Skeletal muscle cell (primary cell): ENCODE data around the gene PRRC1.

Experiments used
- DNase-seq: peaks from one replicate; pipeline ENCODE4 v3.0.0-alpha.2; 2010; ENCODE audit warnings: low read depth
- H3K4me3 ChIP-seq: 2 replicates; pipeline ENCODE4 v1.5.1; 2011; ENCODE audit warnings: low read depth, mild to moderate bottlenecking, control low read depth, low read length, moderate library complexity

The PRRC1 gene

GRCh38 chr5:127517480-127518318, at the start of gene PRRC1:
Gene PRRC1 (plus strand): TSS chr5:127517640. CDS start chr5:127523480, 5,840 bp downstream.
- H3K4me3 ChIP-seq: peak within 1 kb of the TSS; percentile 97
- peak; percentile 56 for DNase-seq

- no peak overlapping the region for H3K4me3 ChIP-seq
- no peak for DNase-seq
Measured at GRCh38 chr5:127471211-127471610, 46.2 kb upstream of the PRRC1 start.

DNA sequence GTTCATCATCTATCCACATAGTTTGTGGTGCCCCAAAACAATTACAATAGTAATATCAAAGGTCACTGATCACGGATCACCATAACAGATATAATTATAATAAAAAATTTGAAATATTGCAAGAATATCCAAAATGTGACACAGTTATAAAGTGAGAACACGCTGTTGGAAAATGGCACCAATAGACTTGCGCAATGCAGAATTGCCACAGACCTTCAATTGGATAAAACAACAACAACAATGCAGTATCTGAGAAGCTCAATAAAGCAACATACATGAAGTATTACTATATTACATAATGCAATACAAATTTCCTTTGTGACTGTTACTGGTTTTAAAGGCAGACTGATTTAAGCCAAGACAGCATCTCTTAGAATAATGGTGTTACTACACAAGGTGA, 44.7 kb upstream of the PRRC1 start:
- no peak for DNase-seq
- no peak overlapping the region for H3K4me3 ChIP-seq

DNA sequence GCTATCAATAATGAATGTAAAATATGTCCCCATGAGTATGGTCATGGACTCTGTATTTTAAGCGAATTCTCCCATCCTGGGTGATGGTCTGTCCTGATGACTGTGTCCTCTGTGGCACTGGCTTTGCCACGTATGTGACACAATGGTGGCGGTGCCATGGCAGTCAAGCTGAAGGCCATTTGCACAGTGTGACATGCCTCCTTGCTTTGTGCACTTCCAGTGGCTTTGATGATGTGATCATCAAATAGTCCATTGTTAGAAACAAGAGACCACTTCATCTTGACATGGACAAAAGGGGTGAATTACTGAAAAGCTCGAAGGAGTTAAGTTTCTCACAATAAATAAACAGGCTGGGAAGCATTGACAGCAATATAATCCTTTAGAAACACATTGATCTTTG, 31.0 kb upstream of the PRRC1 start:
- no peak for DNase-seq
- no peak overlapping the region for H3K4me3 ChIP-seq

- no peak overlapping the region for H3K4me3 ChIP-seq
- DNase-seq: no peak
Measured at GRCh38 chr5:127492854-127493738, 24.3 kb upstream of the PRRC1 start.

DNA sequence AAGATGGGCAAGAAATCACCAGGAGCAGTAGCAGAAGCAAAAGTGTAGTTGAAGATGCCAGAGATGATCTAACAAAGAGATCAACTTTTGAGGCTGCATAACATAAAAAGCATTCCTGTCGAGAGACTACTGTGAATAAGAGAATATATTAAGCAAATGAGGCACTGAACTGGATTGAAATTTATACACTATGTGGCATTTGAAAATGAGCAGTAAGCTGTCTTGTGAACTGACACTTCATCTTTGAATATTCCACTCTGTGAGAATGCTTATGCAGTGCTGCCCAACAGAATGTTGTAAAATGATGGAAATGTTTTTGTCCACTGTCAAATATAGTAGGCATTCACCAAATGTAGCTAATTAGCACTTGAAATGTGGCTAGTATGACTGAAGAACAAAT, 18.9 kb upstream of the PRRC1 start:
- DNase-seq: no peak

GRCh38 chr5:127505905-127506304, 11.5 kb upstream of the PRRC1 start:
- DNase-seq: no peak
- H3K4me3 ChIP-seq: no peak overlapping the region

More for the DNA sequence above, 18.9 kb upstream of the PRRC1 start:
- no peak overlapping the region for H3K4me3 ChIP-seq

DNA sequence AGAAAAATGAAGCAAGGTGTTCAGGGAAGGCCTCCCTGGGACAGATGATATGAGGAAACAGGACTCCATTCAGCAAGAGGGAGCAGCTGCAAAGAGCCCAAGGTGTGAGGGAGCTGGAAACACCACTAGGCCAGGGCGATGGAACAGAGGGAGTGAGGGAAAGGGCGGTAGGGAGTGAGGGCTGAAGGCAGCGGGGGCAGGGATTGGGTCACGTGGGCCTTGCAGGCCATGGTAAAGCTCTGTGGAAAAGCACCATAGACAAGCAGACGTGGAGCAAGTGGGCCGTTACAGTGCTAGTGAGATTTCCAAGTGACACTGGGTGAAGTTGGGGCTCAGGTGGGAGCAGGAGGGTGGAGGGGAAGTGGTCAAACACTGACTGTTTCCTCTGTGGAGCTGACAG, 10.8 kb upstream of the PRRC1 start:
- no peak overlapping the region for H3K4me3 ChIP-seq
- no peak for DNase-seq

- DNase-seq: no peak
- H3K4me3 ChIP-seq: no peak overlapping the region
Measured at GRCh38 chr5:127508644-127509373, 8.6 kb upstream of the PRRC1 start.

DNA sequence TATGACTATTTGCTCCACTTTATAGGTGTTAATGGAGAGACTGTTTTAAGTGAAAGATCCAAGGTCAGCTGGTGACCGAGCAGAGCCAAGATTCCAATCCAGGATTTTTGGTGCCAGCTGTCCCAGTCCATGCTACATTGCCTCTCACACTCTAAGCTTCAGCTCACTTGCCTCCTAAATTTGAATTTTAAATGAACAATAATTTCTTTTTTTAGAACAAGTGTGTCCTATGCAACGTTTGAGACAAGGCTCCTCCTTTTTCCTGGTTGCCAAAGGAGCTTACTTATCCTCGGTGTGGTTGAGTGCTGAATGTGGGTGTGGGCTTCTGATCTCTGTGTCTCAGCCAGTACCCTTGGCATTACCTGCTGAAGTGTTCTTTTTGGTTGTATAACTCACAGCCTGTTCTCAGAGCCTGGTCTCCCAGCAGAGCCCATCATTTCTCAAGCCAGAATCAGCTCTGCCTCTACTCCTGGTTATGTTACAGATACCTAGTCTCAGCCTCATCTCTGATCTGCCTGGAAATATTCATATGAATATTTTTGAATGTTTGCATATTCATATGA, 4.0 kb upstream of the PRRC1 start:
- DNase-seq: no peak
- no peak overlapping the region for H3K4me3 ChIP-seq

- no peak overlapping the region for H3K4me3 ChIP-seq
- no peak for DNase-seq
Measured at GRCh38 chr5:127514816-127515215, 2.6 kb upstream of the PRRC1 start.

GRCh38 chr5:127515693-127516440, 1.6 kb upstream of the PRRC1 start:
- no peak for DNase-seq
- no peak overlapping the region for H3K4me3 ChIP-seq

- no peak for DNase-seq
- peak overlapping the region; percentile 46 for H3K4me3 ChIP-seq
Measured at GRCh38 chr5:127517110-127517479, 345 bp upstream of the PRRC1 start.

DNA sequence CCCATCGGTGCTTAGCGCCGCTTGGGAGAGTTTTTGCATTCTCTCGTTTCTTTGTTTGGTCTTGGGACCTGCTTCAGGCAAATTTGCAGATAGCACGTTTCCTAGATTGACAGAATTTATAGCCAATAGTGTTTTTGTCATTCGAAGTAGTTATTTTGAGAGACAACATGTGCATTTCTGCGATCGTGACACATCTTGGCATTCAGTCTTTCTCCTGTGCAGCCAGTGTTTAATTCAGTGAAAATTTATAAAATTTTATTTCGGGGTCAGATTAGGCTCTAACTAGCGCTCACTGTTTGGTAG, 830 bp downstream of the PRRC1 start:
- DNase-seq: no peak
- H3K4me3 ChIP-seq: peak overlapping the region; percentile 97

- no peak for DNase-seq
- peak overlapping the region; percentile 97 for H3K4me3 ChIP-seq
Measured at GRCh38 chr5:127519527-127519926, 2.1 kb downstream of the PRRC1 start.

GRCh38 chr5:127521138-127521770, 3.8 kb downstream of the PRRC1 start:
- DNase-seq: no peak
- H3K4me3 ChIP-seq: no peak overlapping the region

DNA sequence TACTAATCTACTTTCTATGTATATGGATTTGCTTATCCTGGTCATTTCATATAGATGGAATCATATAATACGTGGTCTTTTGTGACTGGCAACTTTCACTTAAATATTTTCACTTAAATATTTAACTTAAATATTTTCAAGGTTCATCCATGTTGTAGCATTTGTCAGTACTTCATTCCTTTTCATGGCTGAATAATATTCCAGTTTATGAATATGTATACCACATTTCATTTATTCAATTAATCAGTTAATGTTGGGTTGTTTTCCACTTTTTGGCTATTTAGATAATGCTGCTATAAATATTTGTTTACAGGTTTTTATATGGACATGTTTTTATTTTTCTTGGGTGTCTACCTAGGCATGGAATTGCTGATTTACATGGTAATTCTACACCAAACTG, 7.7 kb downstream of the PRRC1 start:
- H3K4me3 ChIP-seq: no peak overlapping the region
- DNase-seq: no peak

GRCh38 chr5:127529904-127530682, 12.7 kb downstream of the PRRC1 start:
- no peak overlapping the region for H3K4me3 ChIP-seq

More at GRCh38 chr5:127529904-127530682, 12.7 kb downstream of the PRRC1 start:
- DNase-seq: no peak
